ENCODE data around the gene C12orf60.

DNA sequence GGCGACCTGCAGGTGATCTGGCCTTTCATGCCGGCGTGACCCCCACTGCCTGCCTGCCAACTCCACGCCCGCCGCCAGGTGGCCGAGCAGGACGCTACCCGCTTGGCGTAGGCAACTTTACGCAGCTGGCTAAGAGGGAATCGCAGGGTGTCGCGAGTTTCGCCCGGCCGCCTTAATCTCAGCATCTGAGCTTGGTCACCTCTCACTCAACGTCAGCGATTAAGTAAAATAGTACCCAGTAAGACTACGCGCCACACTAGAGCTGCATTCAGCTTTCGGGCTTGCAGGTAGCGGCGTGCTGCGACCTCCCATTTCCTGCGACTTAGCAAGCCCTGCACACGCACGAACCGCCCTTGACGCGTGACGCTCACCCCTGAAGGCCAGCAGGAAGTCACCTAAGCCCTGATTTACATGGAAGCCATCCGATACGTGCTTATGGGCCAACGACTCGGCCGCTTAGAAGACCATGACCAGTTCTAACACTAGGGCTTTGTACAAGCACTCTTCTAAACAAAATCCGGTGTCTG lies 33.4 kb upstream of the C12orf60 start:
- TF ChIP-seq, protein P1, sequence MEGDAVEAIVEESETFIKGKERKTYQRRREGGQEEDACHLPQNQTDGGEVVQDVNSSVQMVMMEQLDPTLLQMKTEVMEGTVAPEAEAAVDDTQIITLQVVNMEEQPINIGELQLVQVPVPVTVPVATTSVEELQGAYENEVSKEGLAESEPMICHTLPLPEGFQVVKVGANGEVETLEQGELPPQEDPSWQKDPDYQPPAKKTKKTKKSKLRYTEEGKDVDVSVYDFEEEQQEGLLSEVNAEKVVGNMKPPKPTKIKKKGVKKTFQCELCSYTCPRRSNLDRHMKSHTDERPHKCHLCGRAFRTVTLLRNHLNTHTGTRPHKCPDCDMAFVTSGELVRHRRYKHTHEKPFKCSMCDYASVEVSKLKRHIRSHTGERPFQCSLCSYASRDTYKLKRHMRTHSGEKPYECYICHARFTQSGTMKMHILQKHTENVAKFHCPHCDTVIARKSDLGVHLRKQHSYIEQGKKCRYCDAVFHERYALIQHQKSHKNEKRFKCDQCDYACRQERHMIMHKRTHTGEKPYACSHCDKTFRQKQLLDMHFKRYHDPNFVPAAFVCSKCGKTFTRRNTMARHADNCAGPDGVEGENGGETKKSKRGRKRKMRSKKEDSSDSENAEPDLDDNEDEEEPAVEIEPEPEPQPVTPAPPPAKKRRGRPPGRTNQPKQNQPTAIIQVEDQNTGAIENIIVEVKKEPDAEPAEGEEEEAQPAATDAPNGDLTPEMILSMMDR (IDR thresholded peaks at IDR 0.05; ENCODE audit: low read depth, low read length, poor library complexity, severe bottlenecking): peak; percentile 86
- TF ChIP-seq EZH2phosphoT487 (IDR thresholded peaks at IDR 0.05; ENCODE audit: borderline replicate concordance, low read length): no peak
